GM18519 (cell line): ENCODE results near the gene POLE.
"Not testable (repeated sequence)": the region's sequence is repeated elsewhere in the genome, so short reads cannot be mapped to it uniquely, and the experiment has no call there.

Experiments
- ATAC-seq: cut with Tn5 transposase; IDR thresholded peaks from one replicate; pipeline ENCODE4 v1.9.1; 2021; ENCODE audit warnings: mild to moderate bottlenecking, moderate library complexity; ENCODE audit not compliant: unreplicated experiment, low FRiP score

Gene POLE

GRCh38 chr12:132717531-132718387 is 30.6 kb upstream of the POLE start:
- ATAC-seq, result no peak

GRCh38 chr12:132717011-132717410 is 29.9 kb upstream of the POLE start:
- ATAC-seq, result no peak

DNA sequence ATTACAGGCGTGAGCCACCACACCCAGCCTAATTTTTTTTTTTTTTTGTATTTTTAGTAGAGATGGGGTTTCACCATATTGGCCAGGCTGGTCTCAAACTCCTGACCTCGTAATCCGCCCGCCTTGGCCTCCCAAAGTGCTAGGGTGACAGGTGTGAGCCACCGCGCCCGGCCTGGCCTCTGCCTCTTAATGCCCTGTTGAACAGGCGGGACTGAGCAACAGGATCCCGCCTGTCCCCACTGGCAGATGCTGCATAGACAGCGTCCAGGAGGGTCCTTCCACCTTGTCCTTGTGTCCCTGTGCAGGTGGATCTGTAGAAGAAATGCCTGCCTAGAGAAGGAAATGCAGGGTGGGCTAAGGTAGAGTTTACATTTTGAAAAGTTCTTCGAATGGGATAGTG is 29.2 kb upstream of the POLE start:
- ATAC-seq, result no peak

- ATAC-seq, result no peak
These were observed 28.7 kb upstream of the POLE start for GRCh38 chr12:132715874-132716273.

GRCh38 chr12:132713123-132713522 is 26.0 kb upstream of the POLE start:
- ATAC-seq, result no peak

DNA sequence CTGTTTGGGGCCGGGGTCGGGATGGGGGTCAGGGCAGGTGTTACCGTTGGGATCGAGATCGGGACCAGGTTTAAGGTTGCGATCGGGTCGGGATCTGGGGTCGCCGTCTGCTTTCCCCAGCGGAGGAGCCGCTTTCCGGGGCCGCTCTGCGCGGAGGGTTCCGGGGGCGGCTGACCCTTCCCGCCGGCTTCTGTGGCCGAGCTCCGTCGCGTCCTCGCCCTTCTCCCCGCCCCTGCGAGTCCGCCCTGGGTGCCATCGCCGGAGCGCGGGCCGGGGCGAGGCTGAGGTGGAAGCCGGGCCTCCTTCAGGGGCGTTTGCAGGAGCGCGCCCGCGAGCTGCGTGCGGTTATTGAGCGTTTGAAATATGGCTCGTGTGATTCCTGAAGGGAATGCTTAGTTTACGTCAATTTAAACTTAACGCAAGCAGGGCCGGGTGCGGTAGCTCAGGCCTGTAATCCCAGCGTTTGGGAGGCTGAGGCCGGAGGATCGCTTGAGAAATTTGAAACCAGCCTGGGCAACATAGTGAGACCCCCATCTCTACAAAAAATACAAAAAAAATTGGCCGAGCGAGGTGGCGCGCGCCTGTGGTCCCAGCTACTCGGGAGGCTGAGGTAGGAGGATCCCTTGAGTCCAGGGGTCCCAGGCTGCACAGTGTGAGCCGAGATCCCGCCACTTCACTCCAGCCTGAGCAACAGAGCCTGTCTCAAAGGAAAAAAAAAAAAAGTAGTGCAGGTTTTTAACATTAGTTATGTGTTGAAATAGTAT is 24.1 kb upstream of the POLE start:
- no peak for ATAC-seq

DNA sequence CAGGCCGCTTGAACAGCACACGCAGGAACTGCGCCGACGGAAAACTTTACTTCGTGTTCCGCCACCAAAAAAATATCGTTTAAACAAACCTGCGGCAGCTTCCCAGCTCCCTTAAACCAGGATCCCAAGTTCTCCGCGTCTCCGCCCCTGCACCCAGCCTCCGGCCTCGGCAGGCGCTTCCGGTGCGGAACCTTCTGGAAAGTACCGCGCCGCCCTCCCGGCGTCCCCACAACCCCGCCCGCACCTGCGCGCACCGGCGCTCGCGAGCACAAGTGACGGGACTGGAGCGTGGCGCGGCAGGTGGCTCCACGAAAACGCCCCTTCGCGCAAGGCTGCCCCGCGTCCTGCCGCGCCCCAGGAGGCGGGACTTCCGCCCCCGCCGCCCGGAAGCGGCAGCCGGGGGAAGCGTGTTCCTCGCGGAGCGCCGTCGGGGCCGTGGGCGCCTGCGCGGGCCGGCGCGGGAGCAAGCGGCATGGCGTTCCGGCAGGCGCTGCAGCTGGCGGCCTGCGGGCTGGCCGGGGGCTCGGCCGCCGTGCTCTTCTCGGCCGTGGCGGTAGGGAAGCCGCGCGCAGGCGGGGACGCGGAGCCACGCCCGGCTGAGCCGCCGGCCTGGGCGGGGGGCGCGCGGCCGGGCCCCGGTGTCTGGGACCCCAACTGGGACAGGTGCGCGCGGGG is 23.4 kb upstream of the POLE start, which contains the start of gene PGAM5:
PGAM5 (plus strand) TSS at position 438 of the 675 bp plus-strand sequence; CDS start at position 473, 35 bp downstream.
- peak; percentile 87 for ATAC-seq

DNA sequence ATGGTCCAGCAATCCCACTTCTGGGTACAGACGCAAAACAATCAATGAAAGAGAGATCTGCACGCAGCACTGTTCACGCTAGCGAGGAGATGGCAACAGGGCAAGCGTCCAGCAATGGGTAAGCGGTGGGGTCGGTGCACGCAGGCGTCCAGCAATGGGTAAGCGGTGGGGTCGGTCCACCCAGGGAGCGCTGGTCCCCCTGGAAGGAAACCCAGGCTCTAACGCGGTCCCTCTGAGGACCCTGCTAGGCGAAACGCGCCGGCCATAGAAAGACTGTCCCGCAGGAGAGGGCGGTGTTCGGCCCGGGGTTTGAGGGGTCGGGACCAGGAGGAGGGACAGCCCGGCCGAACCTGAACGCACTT is 22.9 kb upstream of the POLE start:
- ATAC-seq, result no peak

DNA sequence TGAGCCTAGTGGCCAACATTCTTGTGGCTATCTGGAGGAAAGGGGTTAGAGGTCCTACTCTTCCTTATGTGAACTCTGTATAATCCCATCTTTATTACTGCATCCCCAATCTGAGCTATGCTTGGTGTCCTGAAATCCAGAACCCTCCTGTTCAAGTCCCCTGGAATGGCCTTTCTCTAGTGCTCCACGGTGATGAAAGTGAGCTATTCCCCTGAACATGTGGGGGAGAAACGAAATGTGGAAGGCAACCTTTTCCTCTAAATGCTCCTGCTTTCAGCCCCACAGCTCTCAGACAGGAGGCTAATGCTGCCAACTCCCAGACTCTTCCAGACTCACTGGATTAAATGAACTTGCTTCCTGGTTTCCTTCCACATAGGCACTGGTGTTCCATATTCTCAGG is 21.0 kb upstream of the POLE start:
- no peak for ATAC-seq

DNA sequence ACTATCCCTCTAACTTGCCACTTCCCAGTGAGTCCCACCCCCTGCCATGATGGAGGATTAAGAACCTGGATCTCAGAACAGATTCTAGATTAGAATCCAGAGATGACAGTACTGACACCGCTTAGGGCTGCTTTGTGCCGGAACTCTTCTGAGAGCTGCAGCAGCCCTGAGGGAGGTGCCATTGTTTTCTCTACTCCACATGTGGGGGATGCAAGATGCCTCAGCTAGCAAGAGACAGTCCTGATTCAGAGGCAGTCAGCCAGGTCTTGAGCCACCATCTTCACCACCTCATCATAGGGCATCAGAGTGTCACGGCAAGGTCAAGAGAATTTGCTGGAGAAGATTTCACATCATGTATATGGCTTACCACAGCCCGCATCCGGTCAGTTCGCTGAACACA is 20.1 kb upstream of the POLE start:
- ATAC-seq, result no peak

DNA sequence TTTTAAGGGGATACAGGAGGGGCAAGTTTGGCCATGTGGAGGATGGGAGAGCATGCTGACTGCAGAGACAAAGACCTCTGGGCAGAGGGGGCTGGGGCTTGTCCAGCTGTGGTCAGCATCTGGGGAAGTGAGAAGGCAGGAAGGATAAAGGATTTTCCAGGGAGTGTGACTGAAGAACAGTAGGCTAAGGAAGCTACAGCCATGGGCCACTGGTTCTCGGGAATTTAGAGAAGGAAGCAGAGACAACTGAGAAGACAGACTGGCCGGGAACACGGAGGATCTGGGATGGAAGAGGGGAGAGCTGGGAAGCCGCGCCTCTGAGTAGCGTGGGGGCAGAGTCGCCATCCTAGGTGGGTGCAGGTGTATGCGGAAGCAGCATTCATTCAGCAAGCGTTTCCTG is 16.5 kb upstream of the POLE start:
- no peak for ATAC-seq

DNA sequence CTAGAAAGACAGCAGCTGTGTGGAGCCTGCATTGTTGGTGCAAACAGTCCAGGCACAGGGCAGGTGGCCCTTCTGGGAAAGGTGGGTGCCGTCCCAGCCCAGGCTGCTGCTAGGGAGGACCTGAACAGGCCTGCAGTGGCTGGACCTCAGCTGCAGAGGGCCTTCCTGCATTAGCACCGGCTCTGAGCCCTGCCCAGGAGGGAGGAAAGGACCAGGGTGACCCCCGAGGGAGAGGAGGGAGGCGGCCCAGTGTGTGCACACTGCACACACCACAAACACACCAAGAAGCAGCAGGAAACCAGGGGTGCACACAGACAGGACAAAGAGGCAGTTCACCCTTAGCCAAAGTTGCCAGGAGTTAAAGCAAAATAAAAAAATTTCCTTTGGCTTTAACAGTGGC is 15.5 kb upstream of the POLE start:
- no peak for ATAC-seq

DNA sequence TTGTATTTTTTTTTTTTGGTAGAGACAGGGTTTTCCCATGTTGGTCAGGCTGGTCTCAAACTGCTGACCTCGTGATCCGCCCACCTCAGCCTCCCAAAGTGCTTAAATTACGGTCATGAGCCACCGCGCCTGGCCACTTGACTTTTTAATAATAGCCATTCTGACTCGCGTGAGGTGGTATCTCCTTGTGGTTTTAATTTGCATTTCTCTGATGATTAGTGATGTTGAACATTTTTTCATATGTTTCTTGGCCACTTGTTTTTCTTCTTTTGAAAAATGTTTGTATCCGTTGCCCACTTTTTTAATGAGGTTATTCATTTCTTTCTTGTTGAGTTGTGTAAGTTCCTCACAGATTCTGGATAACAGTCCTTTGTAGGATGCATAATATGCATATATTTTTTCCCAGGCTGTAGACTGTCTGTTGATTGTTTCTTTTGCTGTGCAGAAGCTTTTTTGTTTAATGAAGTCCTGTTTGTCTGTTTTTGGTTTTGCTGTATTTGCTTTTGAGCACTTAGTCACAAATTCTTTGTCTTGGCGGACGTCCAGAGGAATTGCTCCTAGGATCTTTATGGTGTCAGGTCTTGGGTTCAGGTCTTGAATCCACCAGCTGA is 13.2 kb upstream of the POLE start:
- no peak for ATAC-seq

DNA sequence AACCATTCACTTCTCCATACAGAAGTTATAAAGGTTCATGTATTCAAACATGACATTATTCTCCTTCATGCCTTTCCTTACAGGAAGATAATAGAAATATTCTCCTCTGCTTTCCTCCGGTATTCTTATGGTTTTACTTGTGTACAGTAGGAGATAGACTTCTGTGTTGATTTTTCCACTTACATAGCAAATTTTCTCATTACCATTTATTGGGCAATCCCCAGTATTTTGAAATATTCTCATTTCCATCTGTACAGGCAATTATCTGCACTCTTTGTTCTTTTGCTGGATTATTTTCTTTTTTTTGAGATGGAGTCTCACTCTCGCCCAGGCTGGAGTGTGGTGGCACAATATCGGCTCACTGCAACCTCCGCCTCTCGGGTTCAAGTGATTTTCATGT is 11.2 kb upstream of the POLE start:
- ATAC-seq, result no peak

- ATAC-seq, result no peak
These were observed 8.3 kb upstream of the POLE start for GRCh38 chr12:132695431-132695830.

DNA sequence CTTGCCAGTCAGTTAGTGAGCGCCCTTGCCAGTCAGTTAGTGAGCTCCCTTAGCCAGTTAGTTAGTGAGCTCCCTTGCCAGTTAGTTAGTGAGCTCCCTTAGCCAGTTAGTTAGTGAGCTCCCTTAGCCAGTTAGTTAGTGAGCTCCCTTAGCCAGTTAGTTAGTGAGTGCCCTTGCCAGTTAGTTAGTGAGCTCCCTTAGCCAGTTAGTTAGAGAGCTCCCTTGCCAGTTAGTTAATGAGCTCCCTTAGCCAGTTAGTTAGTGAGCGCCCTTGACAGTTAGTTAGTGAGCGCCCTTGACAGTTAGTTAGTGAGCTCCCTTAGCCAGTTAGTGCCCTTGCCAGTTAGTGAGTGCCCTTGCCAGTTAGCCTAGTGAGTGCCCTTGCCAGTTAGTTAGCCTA is 7.7 kb upstream of the POLE start:
- not testable (repeated sequence) for ATAC-seq

- ATAC-seq, result not testable (repeated sequence)
These were observed 4.9 kb upstream of the POLE start for GRCh38 chr12:132692030-132692429.

GRCh38 chr12:132690112-132690511 is 3.0 kb upstream of the POLE start:
- no peak for ATAC-seq

GRCh38 chr12:132689227-132689626 is 2.1 kb upstream of the POLE start:
- ATAC-seq, result no peak

DNA sequence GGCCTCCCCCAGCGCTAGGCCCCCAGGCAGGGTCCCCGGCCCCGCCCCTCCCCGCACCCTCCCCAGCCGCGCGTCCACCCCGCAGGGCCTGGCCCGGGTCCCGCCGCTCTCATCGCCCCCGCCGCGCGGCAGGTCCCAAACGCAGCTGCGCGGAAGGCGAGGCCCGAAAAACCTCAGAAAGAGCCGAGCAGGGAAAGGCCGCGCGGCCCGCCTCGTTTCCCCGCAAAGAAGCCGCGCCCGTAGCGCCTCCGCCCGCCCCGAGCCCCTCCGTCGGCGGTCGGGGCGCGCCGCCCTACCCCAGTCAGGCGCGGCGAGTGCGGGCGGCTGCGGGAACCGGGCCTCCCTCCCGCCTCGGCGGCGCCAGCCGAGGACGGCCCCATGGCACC is 324 bp downstream of the POLE start:
- peak; percentile 33 for ATAC-seq

DNA sequence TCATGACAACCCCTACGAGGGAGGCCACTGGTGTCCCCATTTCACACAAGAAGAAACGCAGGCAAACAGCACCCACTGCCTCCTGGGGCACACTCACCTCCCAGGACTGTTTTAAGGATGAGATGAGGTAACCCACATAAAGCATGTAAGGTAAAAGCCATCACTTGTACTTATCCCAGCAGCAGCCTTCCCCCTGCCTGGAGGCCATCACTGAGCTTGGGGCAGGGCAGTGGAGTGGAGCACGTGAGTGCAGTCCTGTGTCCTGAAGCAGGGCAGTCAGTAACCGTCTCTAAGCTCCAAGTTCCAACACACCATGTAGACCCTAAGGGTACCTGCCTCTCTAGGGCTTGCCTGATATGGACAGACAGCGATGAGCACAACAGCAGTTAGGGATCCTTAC is 1.7 kb downstream of the POLE start:
- no peak for ATAC-seq
